ENCODE data around the gene STAM.

The STAM gene

GRCh38 chr10:17633353-17633752 is 10.6 kb upstream of the STAM start:
- H3K9me3 Mint-ChIP-seq: no peaks in the 10 kb centered on the region
- no peak overlapping the region for H3K27ac Mint-ChIP-seq
- H3K4me1 Mint-ChIP-seq (ENCODE audit: low read depth): no peaks in the 10 kb centered on the region
- H3K36me3 Mint-ChIP-seq (ENCODE audit: low read depth): no peaks in the 10 kb centered on the region
- H3K4me3 Mint-ChIP-seq: no peak overlapping the region
- H3K27me3 Mint-ChIP-seq: peaks cover 3% of the 10 kb centered on the region

- no peak overlapping the region for H3K27ac Mint-ChIP-seq
- H3K4me3 Mint-ChIP-seq: no peak overlapping the region
- peaks cover 5% of the 10 kb centered on the region for H3K36me3 Mint-ChIP-seq (ENCODE audit: low read depth)
- peaks cover 14% of the 10 kb centered on the region for H3K4me1 Mint-ChIP-seq (ENCODE audit: low read depth)
- H3K9me3 Mint-ChIP-seq: no peaks in the 10 kb centered on the region
- no peaks in the 10 kb centered on the region for H3K27me3 Mint-ChIP-seq
These were observed 6.1 kb upstream of the STAM start for GRCh38 chr10:17637869-17638268.

GRCh38 chr10:17640331-17640816 is 3.6 kb upstream of the STAM start:
- Mint-ChIP-seq H3K36me3 (ENCODE audit: low read depth) (peaks cover 5% of the 10 kb centered on the region), H3K4me1 (ENCODE audit: low read depth) (peaks cover 26% of the 10 kb centered on the region), H3K4me3 (no peak overlapping the region), H3K9me3 (no peaks in the 10 kb centered on the region), H3K27ac (no peak overlapping the region), H3K27me3 (no peaks in the 10 kb centered on the region)

GRCh38 chr10:17643339-17643754 is 604 bp upstream of the STAM start:
- H3K27me3 Mint-ChIP-seq: peaks cover under 1% of the 10 kb centered on the region
- peaks cover 19% of the 10 kb centered on the region for H3K36me3 Mint-ChIP-seq (ENCODE audit: low read depth)
- peak overlapping the region; percentile 100 for H3K4me3 Mint-ChIP-seq
- peak overlapping the region; percentile 98 for H3K27ac Mint-ChIP-seq
- peaks cover 5% of the 10 kb centered on the region for H3K9me3 Mint-ChIP-seq
- peaks cover 54% of the 10 kb centered on the region for H3K4me1 Mint-ChIP-seq (ENCODE audit: low read depth)

- peaks cover 25% of the 10 kb centered on the region for H3K36me3 Mint-ChIP-seq (ENCODE audit: low read depth)
- peaks cover 66% of the 10 kb centered on the region for H3K4me1 Mint-ChIP-seq (ENCODE audit: low read depth)
- peaks cover 8% of the 10 kb centered on the region for H3K9me3 Mint-ChIP-seq
- peaks cover 3% of the 10 kb centered on the region for H3K27me3 Mint-ChIP-seq
- peak overlapping the region; percentile 100 for H3K4me3 Mint-ChIP-seq
- H3K27ac Mint-ChIP-seq: peak overlapping the region; percentile 98
These were observed 563 bp downstream of the STAM start for GRCh38 chr10:17644485-17644943.

GRCh38 chr10:17645621-17646345 is 1.8 kb downstream of the STAM start:
- H3K27me3 Mint-ChIP-seq: peaks cover 3% of the 10 kb centered on the region
- peaks cover 78% of the 10 kb centered on the region for H3K4me1 Mint-ChIP-seq (ENCODE audit: low read depth)
- H3K9me3 Mint-ChIP-seq: peaks cover 8% of the 10 kb centered on the region
- peak overlapping the region; percentile 100 for H3K4me3 Mint-ChIP-seq
- H3K36me3 Mint-ChIP-seq (ENCODE audit: low read depth): peaks cover 31% of the 10 kb centered on the region
- peak overlapping the region; percentile 83 for H3K27ac Mint-ChIP-seq

- peaks cover 46% of the 10 kb centered on the region for H3K36me3 Mint-ChIP-seq (ENCODE audit: low read depth)
- peak overlapping the region; percentile 51 for H3K4me3 Mint-ChIP-seq
- H3K9me3 Mint-ChIP-seq: peaks cover 8% of the 10 kb centered on the region
These were observed 3.4 kb downstream of the STAM start for GRCh38 chr10:17647326-17647725.

GRCh38 chr10:17648243-17649035 is 4.5 kb downstream of the STAM start:
- H3K27ac Mint-ChIP-seq: peak overlapping the region; percentile 97
- H3K27me3 Mint-ChIP-seq: peaks cover 3% of the 10 kb centered on the region
- H3K9me3 Mint-ChIP-seq: peaks cover 14% of the 10 kb centered on the region
- H3K4me3 Mint-ChIP-seq: peak overlapping the region; percentile 76
- peaks cover 83% of the 10 kb centered on the region for H3K4me1 Mint-ChIP-seq (ENCODE audit: low read depth)
- peaks cover 57% of the 10 kb centered on the region for H3K36me3 Mint-ChIP-seq (ENCODE audit: low read depth)

More at GRCh38 chr10:17647326-17647725, 3.4 kb downstream of the STAM start:
- peaks cover 83% of the 10 kb centered on the region for H3K4me1 Mint-ChIP-seq (ENCODE audit: low read depth)
- peak overlapping the region; percentile 65 for H3K27ac Mint-ChIP-seq
- H3K27me3 Mint-ChIP-seq: peaks cover 3% of the 10 kb centered on the region

- peaks cover 88% of the 10 kb centered on the region for H3K4me1 Mint-ChIP-seq (ENCODE audit: low read depth)
- peaks cover 63% of the 10 kb centered on the region for H3K36me3 Mint-ChIP-seq (ENCODE audit: low read depth)
- H3K9me3 Mint-ChIP-seq: peaks cover 19% of the 10 kb centered on the region
- H3K27ac Mint-ChIP-seq: peak overlapping the region; percentile 97
- peaks cover 3% of the 10 kb centered on the region for H3K27me3 Mint-ChIP-seq
- H3K4me3 Mint-ChIP-seq: peak overlapping the region; percentile 76
These were observed 5.1 kb downstream of the STAM start for GRCh38 chr10:17649052-17649451.

- H3K36me3 Mint-ChIP-seq (ENCODE audit: low read depth): peaks cover 67% of the 10 kb centered on the region
- peaks cover 89% of the 10 kb centered on the region for H3K4me1 Mint-ChIP-seq (ENCODE audit: low read depth)
- H3K27me3 Mint-ChIP-seq: peaks cover 3% of the 10 kb centered on the region
- H3K27ac Mint-ChIP-seq: no peak overlapping the region
- peak overlapping the region; percentile 3 for H3K4me3 Mint-ChIP-seq
- peaks cover 19% of the 10 kb centered on the region for H3K9me3 Mint-ChIP-seq
These were observed 5.9 kb downstream of the STAM start for GRCh38 chr10:17649836-17650235.

GRCh38 chr10:17650416-17650815 is 6.5 kb downstream of the STAM start:
- peaks cover 70% of the 10 kb centered on the region for H3K36me3 Mint-ChIP-seq (ENCODE audit: low read depth)

GRCh38 chr10:17651896-17652295 is 7.9 kb downstream of the STAM start:
- Mint-ChIP-seq H3K36me3 (ENCODE audit: low read depth) (peaks cover 78% of the 10 kb centered on the region), H3K9me3 (peaks cover 19% of the 10 kb centered on the region), H3K27ac (no peak overlapping the region), H3K4me3 (no peak overlapping the region), H3K27me3 (peaks cover 3% of the 10 kb centered on the region), H3K4me1 (ENCODE audit: low read depth) (peaks cover 93% of the 10 kb centered on the region)

More at GRCh38 chr10:17650416-17650815, 6.5 kb downstream of the STAM start:
- peaks cover 19% of the 10 kb centered on the region for H3K9me3 Mint-ChIP-seq
- H3K27me3 Mint-ChIP-seq: peaks cover 3% of the 10 kb centered on the region
- no peak overlapping the region for H3K4me3 Mint-ChIP-seq
- H3K27ac Mint-ChIP-seq: peak overlapping the region; percentile 48
- peaks cover 91% of the 10 kb centered on the region for H3K4me1 Mint-ChIP-seq (ENCODE audit: low read depth)

- peaks cover 3% of the 10 kb centered on the region for H3K27me3 Mint-ChIP-seq
- peaks cover 93% of the 10 kb centered on the region for H3K4me1 Mint-ChIP-seq (ENCODE audit: low read depth)
- no peak overlapping the region for H3K4me3 Mint-ChIP-seq
- peaks cover 19% of the 10 kb centered on the region for H3K9me3 Mint-ChIP-seq
- H3K36me3 Mint-ChIP-seq (ENCODE audit: low read depth): peaks cover 78% of the 10 kb centered on the region
- no peak overlapping the region for H3K27ac Mint-ChIP-seq
These were observed 8.6 kb downstream of the STAM start for GRCh38 chr10:17652585-17652984.

- Mint-ChIP-seq H3K36me3 (ENCODE audit: low read depth) (peaks cover 71% of the 10 kb centered on the region), H3K9me3 (peaks cover 11% of the 10 kb centered on the region), H3K4me1 (ENCODE audit: low read depth) (peaks cover 83% of the 10 kb centered on the region), H3K27me3 (no peaks in the 10 kb centered on the region), H3K27ac (peak overlapping the region; percentile 71), H3K4me3 (peak overlapping the region; percentile 18)
These were observed 11.1 kb downstream of the STAM start for GRCh38 chr10:17655009-17655408.

GRCh38 chr10:17655567-17656146 is 11.7 kb downstream of the STAM start:
- no peaks in the 10 kb centered on the region for H3K27me3 Mint-ChIP-seq
- H3K4me1 Mint-ChIP-seq (ENCODE audit: low read depth): peaks cover 77% of the 10 kb centered on the region
- H3K27ac Mint-ChIP-seq: peak overlapping the region; percentile 71
- peaks cover 11% of the 10 kb centered on the region for H3K9me3 Mint-ChIP-seq
- H3K4me3 Mint-ChIP-seq: no peak overlapping the region
- peaks cover 65% of the 10 kb centered on the region for H3K36me3 Mint-ChIP-seq (ENCODE audit: low read depth)
